Mesendoderm (in vitro differentiated cells): ENCODE measurements around the gene TMEM270.
"Not testable (repeated sequence)": the region's sequence is repeated elsewhere in the genome, so short reads cannot be mapped to it uniquely, and the experiment has no call there.

Source experiments
- DNase-seq: peaks from one replicate; pipeline ENCODE4 v3.0.0; 2013
- H2AK5ac ChIP-seq: 2 replicates; pipeline ENCODE4 v1.6.1; 2013; ENCODE audit warnings: low read length, inconsistent platforms
- H2BK120ac ChIP-seq: 2 replicates; pipeline ENCODE4 v1.6.1; 2013; ENCODE audit warnings: low read depth, mild to moderate bottlenecking, low read length, moderate library complexity, mixed read lengths
- H2BK15ac ChIP-seq: replicated peaks from 2 replicates; pipeline ENCODE4 v1.6.1; 2013; ENCODE audit warnings: low read depth, mild to moderate bottlenecking, moderate library complexity
- H2BK5ac ChIP-seq: 2 replicates; pipeline ENCODE4 v1.6.1; 2013; ENCODE audit warnings: low read length, inconsistent platforms
- H3K18ac ChIP-seq: 2 replicates; pipeline ENCODE4 v1.6.1; 2013; ENCODE audit warnings: mild to moderate bottlenecking, low read length, mixed read lengths
- H3K23ac ChIP-seq: one replicate; pipeline ENCODE4 v1.6.1; 2013; ENCODE audit warnings: low read length
- H3K27ac ChIP-seq: 2 replicates; pipeline ENCODE4 v1.5.1; 2013; ENCODE audit warnings: low read depth, mild to moderate bottlenecking, inconsistent platforms, low read length, moderate library complexity
- H3K27me3 ChIP-seq: 2 replicates; pipeline ENCODE4 v1.6.1; 2013; ENCODE audit warnings: low read length, control low read depth, mild to moderate bottlenecking, inconsistent platforms; ENCODE audit not compliant: insufficient read depth, poor library complexity
- H3K36me3 ChIP-seq: 2 replicates; pipeline ENCODE4 v1.6.1; 2013; ENCODE audit warnings: low read length, inconsistent platforms; ENCODE audit not compliant: control insufficient read depth, insufficient read depth
- H3K4ac ChIP-seq: one replicate; pipeline ENCODE4 v1.6.1; 2013; ENCODE audit warnings: low read depth, mild to moderate bottlenecking, low read length, moderate library complexity
- H3K4me1 ChIP-seq: 2 replicates; pipeline ENCODE4 v1.6.1; 2013; ENCODE audit warnings: low read depth, low read length, inconsistent platforms; ENCODE audit not compliant: control insufficient read depth
- H3K4me2 ChIP-seq: 2 replicates; pipeline ENCODE4 v1.6.1; 2013; ENCODE audit warnings: low read length
- H3K4me3 ChIP-seq: 2 replicates; pipeline ENCODE4 v1.5.1; 2013; ENCODE audit warnings: mild to moderate bottlenecking, low read length
- H3K56ac ChIP-seq: one replicate; pipeline ENCODE4 v1.6.1; 2013; ENCODE audit warnings: low read length
- H3K79me1 ChIP-seq: 2 replicates; pipeline ENCODE4 v1.6.1; 2013; ENCODE audit warnings: low read length, inconsistent platforms
- H3K79me2 ChIP-seq: 2 replicates; pipeline ENCODE4 v1.6.1; 2013; ENCODE audit warnings: mild to moderate bottlenecking, low read length; ENCODE audit not compliant: control insufficient read depth, insufficient read depth
- H3K9ac ChIP-seq: 2 replicates; pipeline ENCODE4 v1.6.1; 2013; ENCODE audit warnings: low read length, inconsistent platforms
- H4K5ac ChIP-seq: one replicate; pipeline ENCODE4 v1.6.1; 2013; ENCODE audit warnings: low read length
- H4K8ac ChIP-seq: one replicate; pipeline ENCODE4 v1.6.1; 2013; ENCODE audit warnings: low read depth, mild to moderate bottlenecking, control low read depth, low read length, moderate library complexity
- WGBS: extraction: QIAGEN DNeasy Blood & Tissue Kit; methylation state at CpG from one replicate; pipeline ENCODE4 v1.1.7; 2013; ENCODE audit warnings: low lambda C conversion rate, missing lambda C conversion rate; ENCODE audit not compliant: insufficient coverage; ENCODE audit errors: extremely low coverage; 5-methylcytosine and 5-hydroxymethylcytosine counted together

The TMEM270 gene

DNA sequence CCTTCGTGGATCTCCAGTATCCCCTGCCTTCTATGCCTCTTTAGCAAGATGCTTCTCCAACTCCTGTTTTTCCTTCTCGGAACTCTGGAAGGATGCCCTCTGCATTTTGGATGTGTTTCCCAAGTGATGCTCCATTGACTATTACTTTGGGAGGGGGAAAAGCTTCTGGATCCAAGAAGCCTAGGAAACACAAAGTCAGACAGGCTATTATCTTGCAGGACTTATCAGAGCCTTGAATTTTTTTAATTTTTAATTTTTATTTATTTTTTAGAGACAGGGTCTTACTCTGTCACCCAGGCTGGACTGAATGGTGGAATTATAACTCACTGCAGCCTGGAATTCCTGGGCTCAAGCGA lies 21.1 kb downstream of the TMEM270 start:
- WGBS, result no CpG with 5 or more reads among the region's 3 CpGs

DNA sequence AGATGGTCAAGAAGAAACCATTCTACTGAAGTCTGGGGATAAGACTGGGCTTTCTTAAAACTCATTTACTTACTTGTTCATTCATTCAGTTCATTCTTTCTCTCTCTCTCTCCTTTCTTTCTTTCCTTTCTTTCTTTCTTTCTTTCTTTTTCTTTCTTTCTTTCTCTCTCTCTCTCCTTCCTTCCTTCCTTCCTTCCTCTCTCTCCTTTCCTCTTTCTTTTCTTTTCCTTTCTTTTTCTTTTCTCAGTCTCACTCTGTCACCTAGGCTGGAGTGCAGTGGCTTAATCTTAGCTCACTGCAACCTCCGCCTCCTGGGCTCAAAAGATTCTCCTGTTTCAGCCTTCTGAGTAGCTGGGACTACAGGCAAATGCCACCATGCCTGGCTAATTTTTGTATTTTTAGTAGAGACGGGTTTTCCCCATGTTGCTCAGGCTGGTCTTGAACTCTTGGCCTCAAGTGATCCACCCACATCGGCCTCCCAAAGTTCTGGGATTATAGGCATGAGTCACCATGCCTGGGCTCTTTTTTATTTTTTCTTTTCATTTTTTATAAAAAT lies 24.0 kb downstream of the TMEM270 start:
- no CpG with 5 or more reads among the region's 3 CpGs for WGBS
- H3K79me2 ChIP-seq, H3K23ac ChIP-seq, H3K56ac ChIP-seq, H3K18ac ChIP-seq, H2BK15ac ChIP-seq, H2BK5ac ChIP-seq, H4K5ac ChIP-seq, H3K27me3 ChIP-seq, H3K4me2 ChIP-seq, H3K9ac ChIP-seq, H3K4me3 ChIP-seq, H2BK120ac ChIP-seq, H3K79me1 ChIP-seq, H2AK5ac ChIP-seq, H4K8ac ChIP-seq, H3K36me3 ChIP-seq, H3K4ac ChIP-seq, DNase-seq, H3K27ac ChIP-seq: not testable (repeated sequence)
- H3K4me1 ChIP-seq, result peaks cover 12% of the 10 kb centered on the region

More for the DNA sequence above, 21.1 kb downstream of the TMEM270 start:
- Histone ChIP-seq H3K27ac (no peak overlapping the region), H4K8ac (no peak overlapping the region), H3K23ac (no peak overlapping the region), H3K4me1 (peaks cover 5% of the 10 kb centered on the region), H3K4me2 (no peak overlapping the region), H4K5ac (no peak overlapping the region), H3K56ac (no peak overlapping the region), H3K4ac (no peak overlapping the region), H2BK120ac (no peak overlapping the region), H3K9ac (no peak overlapping the region), H2AK5ac (no peak overlapping the region), H2BK15ac (no peak overlapping the region), H3K79me1 (no peaks in the 10 kb centered on the region), H3K36me3 (no peaks in the 10 kb centered on the region), H3K79me2 (no peaks in the 10 kb centered on the region), H3K4me3 (no peak overlapping the region), H3K27me3 (no peaks in the 10 kb centered on the region), H2BK5ac (no peak overlapping the region), H3K18ac (no peak overlapping the region)
- DNase-seq, result no peak

- Histone ChIP-seq H3K79me1 (no peaks in the 10 kb centered on the region), H2BK120ac (no peak overlapping the region), H3K18ac (no peak overlapping the region), H3K4me3 (no peak overlapping the region), H3K27me3 (no peaks in the 10 kb centered on the region), H4K8ac (no peak overlapping the region), H2BK15ac (no peak overlapping the region), H3K9ac (no peak overlapping the region), H3K36me3 (no peaks in the 10 kb centered on the region), H3K79me2 (no peaks in the 10 kb centered on the region), H3K23ac (no peak overlapping the region), H3K4me2 (no peak overlapping the region), H4K5ac (no peak overlapping the region), H3K27ac (peak overlapping the region; percentile 30), H2BK5ac (no peak overlapping the region), H3K4me1 (peaks cover 12% of the 10 kb centered on the region), H2AK5ac (no peak overlapping the region), H3K4ac (no peak overlapping the region), H3K56ac (no peak overlapping the region)
- DNase-seq, result no peak
- no CpG with 5 or more reads among the region's 3 CpGs for WGBS
Measured at GRCh38 chr7:73885433-73885974, 24.5 kb downstream of the TMEM270 start.

GRCh38 chr7:73885975-73886798 lies 25.2 kb downstream of the TMEM270 start:
- Histone ChIP-seq H4K5ac (no peak overlapping the region), H2BK120ac (peak overlapping the region; percentile 3), H3K36me3 (no peaks in the 10 kb centered on the region), H3K9ac (peak overlapping the region; percentile 42), H3K23ac (peak overlapping the region; percentile 51), H3K4ac (peak overlapping the region; percentile 71), H3K4me2 (no peak overlapping the region), H3K79me1 (no peaks in the 10 kb centered on the region), H3K27ac (peak overlapping the region; percentile 75), H4K8ac (no peak overlapping the region), H2AK5ac (peak overlapping the region; percentile 64), H3K27me3 (no peaks in the 10 kb centered on the region), H3K18ac (peak overlapping the region; percentile 41), H3K56ac (peak overlapping the region; percentile 80), H2BK5ac (peak overlapping the region; percentile 71), H3K4me3 (no peak overlapping the region), H3K4me1 (peaks cover 12% of the 10 kb centered on the region), H2BK15ac (no peak overlapping the region), H3K79me2 (no peaks in the 10 kb centered on the region)
- peak; percentile 97 for DNase-seq
- WGBS, result no CpG with 5 or more reads among the region's 25 CpGs

DNA sequence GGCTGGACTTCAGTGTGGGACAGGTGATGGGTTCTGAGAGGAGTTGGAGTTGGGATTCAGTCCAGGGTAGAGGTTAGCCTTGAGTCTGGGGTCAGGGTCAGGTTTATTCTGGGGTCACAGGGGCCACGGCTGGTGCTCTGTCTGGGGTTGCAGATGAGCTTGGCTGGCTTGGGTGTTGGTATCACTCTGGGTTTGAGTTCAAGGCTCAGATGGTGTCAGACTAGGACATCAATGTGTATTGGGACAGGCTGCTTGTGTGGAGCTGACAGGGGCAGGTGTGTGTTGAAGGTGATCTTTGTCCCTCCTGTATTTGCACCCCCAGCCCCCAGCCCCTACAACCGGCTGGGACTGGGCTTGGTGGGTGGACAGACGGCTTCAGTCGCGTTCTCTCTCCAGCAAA lies 26.8 kb downstream of the TMEM270 start:
- DNase-seq, result peak; percentile 51
- H3K4ac ChIP-seq, result no peak overlapping the region
- peak overlapping the region; percentile 6 for H2AK5ac ChIP-seq
- no peak overlapping the region for H3K27ac ChIP-seq
- H3K36me3 ChIP-seq, result no peaks in the 10 kb centered on the region
- H3K27me3 ChIP-seq, result no peaks in the 10 kb centered on the region
- no peak overlapping the region for H3K23ac ChIP-seq
- H3K79me1 ChIP-seq, result no peaks in the 10 kb centered on the region
- peak overlapping the region; percentile 71 for H2BK5ac ChIP-seq
- no peak overlapping the region for H4K8ac ChIP-seq
- H3K4me1 ChIP-seq, result peaks cover 12% of the 10 kb centered on the region
- H3K4me2 ChIP-seq, result no peak overlapping the region
- H4K5ac ChIP-seq, result no peak overlapping the region
- peak overlapping the region; percentile 80 for H3K56ac ChIP-seq
- H2BK15ac ChIP-seq, result no peak overlapping the region
- no CpG with 5 or more reads among the region's 5 CpGs for WGBS
- H3K9ac ChIP-seq, result no peak overlapping the region
- H3K4me3 ChIP-seq, result no peak overlapping the region
- no peak overlapping the region for H2BK120ac ChIP-seq
- H3K18ac ChIP-seq, result peak overlapping the region; percentile 15
- H3K79me2 ChIP-seq, result no peaks in the 10 kb centered on the region
